Neural progenitor cell (in vitro differentiated cells): ENCODE measurements around the gene KLK12.

Experiments used
- CTCF ChIP-seq: fragments of 200-600 bp; sonication (generic); IDR thresholded peaks from 2 replicates; pipeline ENCODE4 v1.5.1; 2017; ENCODE audit warnings: antibody characterized with exemption, mild to moderate bottlenecking
- EZH2phosphoT487 ChIP-seq: fragments of 200-600 bp; sonication (generic); IDR thresholded peaks from 2 replicates; pipeline ENCODE4 v1.6.1; 2017; ENCODE audit warnings: antibody characterized with exemption

GRCh38 chr19:51022526-51022925 lies 12.3 kb downstream of the KLK12 start:
- TF ChIP-seq EZH2phosphoT487 (no peak), CTCF (no peak)
